Measurements from ENCODE around the gene UBE2A.

UBE2A gene

GRCh38 chrX:119624951-119625668 lies 50.7 kb downstream of the UBE2A start:
- TF ChIP-seq, protein P1, sequence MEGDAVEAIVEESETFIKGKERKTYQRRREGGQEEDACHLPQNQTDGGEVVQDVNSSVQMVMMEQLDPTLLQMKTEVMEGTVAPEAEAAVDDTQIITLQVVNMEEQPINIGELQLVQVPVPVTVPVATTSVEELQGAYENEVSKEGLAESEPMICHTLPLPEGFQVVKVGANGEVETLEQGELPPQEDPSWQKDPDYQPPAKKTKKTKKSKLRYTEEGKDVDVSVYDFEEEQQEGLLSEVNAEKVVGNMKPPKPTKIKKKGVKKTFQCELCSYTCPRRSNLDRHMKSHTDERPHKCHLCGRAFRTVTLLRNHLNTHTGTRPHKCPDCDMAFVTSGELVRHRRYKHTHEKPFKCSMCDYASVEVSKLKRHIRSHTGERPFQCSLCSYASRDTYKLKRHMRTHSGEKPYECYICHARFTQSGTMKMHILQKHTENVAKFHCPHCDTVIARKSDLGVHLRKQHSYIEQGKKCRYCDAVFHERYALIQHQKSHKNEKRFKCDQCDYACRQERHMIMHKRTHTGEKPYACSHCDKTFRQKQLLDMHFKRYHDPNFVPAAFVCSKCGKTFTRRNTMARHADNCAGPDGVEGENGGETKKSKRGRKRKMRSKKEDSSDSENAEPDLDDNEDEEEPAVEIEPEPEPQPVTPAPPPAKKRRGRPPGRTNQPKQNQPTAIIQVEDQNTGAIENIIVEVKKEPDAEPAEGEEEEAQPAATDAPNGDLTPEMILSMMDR (IDR thresholded peaks at IDR 0.05) = no peak
- Histone ChIP-seq H3K27ac (no peak overlapping the region), H3K4me3 (no peak overlapping the region)
- DNase-seq (ENCODE audit: low spot score) = no peak

DNA sequence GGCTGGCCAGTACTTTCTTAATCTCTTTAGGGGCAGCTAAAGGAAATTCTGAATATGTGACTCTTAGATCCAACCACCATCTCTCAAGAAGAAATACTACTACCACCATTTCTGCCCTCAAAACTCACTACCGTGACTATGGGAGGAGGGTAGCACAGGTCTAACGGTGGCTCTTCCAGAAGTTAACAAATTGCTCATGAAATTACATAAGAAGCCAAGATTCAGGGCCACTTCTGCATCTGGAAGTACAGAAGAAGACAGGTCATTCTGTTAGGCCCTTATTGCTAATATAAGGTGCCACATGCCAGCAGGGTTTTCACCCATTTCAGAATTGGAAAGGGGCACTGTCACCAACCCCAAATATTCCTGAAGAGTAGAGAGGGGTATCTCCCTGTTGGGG lies 51.5 kb downstream of the UBE2A start:
- TF ChIP-seq, protein P1 (IDR thresholded peaks at IDR 0.05) = no peak

More for the DNA sequence above, 51.5 kb downstream of the UBE2A start:
- H3K4me3 ChIP-seq = no peak overlapping the region
- no peak for DNase-seq (ENCODE audit: low spot score)
- H3K27ac ChIP-seq = no peak overlapping the region
